ENCODE data around the gene TRAPPC10.
A peak's percentile ranks its signal among the peaks of the same experiment; 100 is the strongest.

The TRAPPC10 gene

DNA sequence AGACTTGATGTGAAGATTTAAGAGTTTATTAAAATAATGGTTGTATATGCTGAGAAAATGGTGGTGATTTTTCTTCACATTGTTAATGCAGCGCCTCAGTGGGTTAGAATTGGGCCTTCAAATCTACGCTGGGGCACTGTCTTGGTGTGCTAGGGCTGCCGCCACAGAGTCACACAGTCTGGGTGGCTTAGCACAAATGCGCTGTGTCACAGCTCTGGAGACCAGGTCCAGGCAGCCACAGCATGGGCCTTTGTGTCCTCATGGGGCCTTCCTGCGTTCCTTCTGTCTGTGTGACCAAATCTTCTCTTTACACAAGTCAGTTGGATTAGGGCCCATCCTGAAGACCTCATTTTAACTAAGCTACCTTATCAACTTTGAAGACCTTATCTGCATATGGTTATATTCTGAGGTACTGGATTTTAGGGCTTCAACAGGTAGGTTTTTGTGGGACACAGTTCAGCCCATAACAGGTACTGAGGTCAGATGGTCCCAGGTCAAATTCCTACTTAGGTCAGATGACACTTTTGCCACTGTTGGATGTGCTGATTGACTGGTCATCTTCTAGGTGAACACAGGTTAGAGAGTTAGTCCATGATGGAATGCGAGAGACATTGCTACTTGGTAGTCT lies 17.5 kb downstream of the TRAPPC10 start:
- DNase-seq (ENCODE audit: insufficient read length, low spot score) (no peak), FAIRE-seq (no peak)

DNA sequence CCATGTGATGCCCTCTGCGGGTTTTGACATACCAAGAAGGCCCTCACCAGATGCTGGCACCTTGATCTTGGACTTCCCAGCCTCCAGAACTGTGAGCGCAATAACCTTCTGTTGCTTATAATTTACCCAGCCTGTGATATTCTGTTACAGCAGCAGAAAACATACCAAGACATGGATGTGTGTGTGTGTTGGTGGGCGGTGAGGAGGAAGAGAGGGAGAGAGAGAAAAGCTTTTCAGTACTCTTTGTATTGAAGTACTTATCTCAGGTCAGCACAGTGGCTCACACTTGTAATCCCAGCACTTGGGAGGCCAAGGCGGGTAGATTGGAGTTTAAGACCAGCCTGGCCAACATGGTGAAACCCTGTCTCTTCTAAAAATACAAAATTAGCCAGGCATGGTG lies 23.1 kb downstream of the TRAPPC10 start:
- no peak for FAIRE-seq
- DNase-seq (ENCODE audit: insufficient read length, low spot score) = no peak

DNA sequence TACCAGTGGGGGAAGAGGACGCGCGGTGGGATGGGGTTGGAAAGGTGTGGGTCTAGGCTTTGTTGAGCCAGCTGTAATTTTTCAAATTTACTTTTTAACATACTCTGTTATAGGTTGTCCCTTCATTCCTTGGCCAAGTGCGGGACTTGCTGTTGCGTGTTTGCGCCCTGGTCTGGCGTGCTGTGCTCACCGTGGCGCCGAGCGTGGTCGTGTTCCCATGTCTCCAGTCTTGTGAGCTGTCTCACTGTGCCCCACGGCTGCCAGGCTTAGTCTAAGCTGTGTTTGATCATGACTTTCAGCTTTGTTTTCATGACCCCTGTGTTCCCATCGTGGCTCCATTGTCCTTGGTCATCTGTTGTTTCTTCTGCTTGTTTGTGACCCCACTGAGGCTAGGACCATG lies 26.0 kb downstream of the TRAPPC10 start:
- DNase-seq (ENCODE audit: insufficient read length, low spot score) (no peak), FAIRE-seq (no peak)

DNA sequence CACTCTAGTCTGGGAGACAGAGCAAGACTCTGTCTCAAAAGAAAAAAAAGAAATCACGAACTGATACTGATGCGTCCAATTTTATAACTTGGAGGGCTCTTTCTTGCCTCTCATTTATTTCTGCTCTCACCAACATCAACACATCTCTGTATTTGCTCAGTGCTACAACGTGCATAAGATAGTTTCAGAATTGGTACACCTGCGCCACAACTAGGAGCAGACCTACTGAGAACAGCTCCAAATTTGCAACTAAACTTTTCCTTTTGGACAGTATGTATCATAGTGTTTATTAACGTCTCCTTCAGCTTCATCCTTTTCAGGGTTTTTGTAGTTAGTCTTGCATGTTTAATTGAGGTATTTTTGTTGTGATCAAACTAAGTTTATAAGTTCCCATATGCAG lies 27.7 kb downstream of the TRAPPC10 start:
- FAIRE-seq (no peak), DNase-seq (ENCODE audit: insufficient read length, low spot score) (no peak)

DNA sequence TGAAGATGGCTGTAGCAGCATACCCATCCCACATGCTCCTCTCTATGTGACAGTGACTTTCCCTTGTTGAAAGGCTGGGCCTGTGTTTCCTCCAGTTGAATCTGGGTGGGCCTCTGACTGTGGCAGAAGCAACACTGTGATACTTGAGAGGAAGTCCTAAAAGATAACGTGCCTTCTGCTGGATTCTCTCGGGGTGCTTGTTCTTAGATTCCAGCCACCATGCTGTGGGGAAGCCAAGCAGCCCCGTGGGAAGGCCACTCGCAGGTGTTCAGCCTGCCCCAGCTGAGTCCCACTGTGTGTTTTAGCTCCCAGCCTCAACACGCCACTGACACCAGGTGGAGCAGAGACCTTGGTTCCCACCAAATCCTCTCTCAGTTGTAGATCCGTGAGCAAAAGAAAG lies 31.5 kb downstream of the TRAPPC10 start:
- DNase-seq (ENCODE audit: insufficient read length, low spot score) (no peak), FAIRE-seq (peak; percentile 31)

DNA sequence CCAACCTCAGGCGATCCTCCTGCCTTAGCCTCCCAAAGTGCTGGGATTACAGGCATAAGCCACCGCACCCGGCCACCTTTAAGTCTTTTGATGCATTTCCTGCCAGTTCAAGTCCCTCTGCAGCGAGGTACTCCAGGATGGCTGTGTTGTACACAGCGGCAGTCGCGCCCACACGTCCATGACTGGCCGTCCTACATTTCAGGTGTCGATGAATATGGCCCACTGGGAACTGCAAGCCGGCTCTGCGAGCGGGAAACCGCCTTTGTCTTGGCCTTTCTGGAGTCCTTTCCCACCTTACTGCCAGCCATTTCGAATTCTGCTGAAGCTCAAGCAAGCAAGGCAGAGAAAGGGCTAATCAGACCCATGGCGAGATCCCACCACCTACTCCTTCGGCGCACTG lies 34.6 kb downstream of the TRAPPC10 start:
- no peak for FAIRE-seq
- no peak for DNase-seq (ENCODE audit: insufficient read length, low spot score)

DNA sequence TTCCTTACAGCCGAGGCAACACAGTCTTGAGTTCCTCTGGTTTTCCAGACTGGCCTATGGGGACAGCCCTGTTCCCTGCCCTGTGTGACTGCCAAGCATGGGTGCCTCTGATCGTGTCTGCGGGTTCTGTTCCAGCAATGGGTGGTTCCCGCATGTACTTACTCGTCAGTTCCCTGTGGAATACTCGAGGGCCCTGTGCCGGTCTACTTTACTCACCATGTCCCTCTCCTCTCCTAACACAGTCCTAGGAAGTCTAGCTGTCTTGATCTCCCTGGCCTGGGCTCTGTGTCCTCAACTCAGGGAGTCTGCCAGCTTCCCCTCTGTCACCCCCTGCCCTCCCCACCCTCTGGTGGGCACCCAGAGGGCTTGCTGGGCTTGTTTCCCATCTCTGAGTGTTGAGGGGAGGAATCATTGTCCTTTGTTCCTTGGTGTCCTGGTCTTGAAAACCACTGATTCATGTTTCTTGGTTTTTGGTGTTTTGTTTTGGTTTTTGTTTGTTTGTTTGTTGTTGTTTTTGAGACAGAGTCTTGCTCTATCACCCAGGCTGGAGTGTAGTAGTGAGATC lies 36.0 kb downstream of the TRAPPC10 start:
- DNase-seq (ENCODE audit: insufficient read length, low spot score) = no peak
- FAIRE-seq = no peak

DNA sequence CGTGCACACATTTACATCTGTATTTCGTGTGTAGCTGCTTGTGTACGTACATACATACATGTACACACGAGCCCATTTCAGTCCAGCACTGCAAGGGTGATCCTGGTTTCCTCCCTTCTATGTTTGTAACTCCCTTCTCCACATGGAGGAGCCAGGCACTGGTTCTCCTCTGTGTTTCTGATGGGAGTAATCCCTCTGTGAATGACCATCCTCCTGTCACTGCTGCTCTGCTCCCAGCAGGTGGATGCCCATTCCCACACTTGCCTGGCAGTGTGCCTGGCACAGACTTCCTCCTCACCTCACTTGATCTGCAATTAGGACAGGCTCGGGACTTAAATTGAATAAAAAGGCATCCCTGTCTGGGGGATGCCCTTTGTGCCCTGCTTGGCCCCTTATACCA lies 37.1 kb downstream of the TRAPPC10 start:
- no peak for FAIRE-seq
- no peak for DNase-seq (ENCODE audit: insufficient read length, low spot score)

DNA sequence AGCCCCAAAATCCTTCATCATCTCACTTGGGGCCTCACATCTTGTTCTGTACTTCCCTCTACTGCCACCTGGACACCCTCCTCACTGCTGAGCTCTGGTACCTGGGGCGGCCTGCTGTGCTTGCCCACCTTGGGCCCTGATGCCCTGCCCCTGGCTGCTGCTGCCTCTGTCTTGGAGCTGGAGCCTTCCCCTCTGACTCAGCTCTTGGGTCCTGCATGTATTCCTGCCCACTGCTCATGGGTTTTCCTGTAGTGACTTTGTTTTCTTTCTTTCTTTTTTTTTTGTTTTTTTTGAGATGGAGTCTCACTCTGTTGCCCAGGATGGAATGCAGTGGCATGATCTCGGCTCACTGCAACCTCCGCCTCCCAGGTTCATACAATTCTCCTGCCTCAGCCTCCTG lies 37.5 kb downstream of the TRAPPC10 start:
- FAIRE-seq (no peak), DNase-seq (ENCODE audit: insufficient read length, low spot score) (no peak)

DNA sequence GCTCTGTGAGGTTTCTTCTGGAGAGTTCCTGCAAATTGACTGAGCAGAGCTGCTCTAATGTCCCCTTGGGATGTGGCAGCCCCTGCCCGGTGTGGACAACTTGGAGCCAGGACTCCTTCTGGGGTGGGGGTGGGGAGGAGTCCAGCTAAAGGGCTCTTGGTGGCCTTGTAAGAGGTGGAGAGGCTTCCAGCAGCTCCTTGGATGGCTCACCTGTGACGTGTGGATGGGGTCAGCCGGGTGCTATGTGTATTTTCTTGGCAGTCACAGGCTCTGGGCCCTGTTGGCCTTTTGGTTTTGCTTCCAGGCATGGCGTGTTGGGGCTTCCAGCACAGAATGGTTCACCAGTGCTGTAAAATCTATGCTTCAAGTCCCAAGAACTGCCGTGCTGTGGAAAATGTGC lies 38.2 kb downstream of the TRAPPC10 start:
- DNase-seq (ENCODE audit: insufficient read length, low spot score) = no peak
- FAIRE-seq = no peak

DNA sequence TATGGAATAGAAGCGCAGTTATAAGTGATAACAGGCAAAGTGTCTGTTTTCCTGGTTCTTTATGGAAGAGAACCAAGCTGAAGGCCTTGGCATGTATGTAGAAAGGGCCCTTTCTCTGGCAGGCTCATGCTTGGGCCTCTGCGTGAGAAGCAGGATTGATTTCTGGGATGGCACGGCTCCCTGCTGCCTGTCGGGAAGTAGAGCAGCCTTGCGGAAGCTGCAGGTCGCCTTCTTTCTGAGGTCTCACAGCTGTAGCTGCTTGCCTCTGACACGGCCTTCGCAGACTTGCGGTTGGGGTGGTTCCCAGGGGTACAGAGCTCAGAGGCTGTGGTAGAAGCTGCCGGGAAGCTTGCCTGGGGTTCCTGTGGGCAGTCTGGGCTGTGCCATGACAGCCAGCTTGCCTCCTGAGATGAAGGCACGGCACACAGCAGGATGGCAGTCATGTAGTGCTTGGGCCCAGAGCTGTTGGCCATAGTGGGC lies 39.4 kb downstream of the TRAPPC10 start:
- DNase-seq (ENCODE audit: insufficient read length, low spot score) (no peak), FAIRE-seq (no peak)

DNA sequence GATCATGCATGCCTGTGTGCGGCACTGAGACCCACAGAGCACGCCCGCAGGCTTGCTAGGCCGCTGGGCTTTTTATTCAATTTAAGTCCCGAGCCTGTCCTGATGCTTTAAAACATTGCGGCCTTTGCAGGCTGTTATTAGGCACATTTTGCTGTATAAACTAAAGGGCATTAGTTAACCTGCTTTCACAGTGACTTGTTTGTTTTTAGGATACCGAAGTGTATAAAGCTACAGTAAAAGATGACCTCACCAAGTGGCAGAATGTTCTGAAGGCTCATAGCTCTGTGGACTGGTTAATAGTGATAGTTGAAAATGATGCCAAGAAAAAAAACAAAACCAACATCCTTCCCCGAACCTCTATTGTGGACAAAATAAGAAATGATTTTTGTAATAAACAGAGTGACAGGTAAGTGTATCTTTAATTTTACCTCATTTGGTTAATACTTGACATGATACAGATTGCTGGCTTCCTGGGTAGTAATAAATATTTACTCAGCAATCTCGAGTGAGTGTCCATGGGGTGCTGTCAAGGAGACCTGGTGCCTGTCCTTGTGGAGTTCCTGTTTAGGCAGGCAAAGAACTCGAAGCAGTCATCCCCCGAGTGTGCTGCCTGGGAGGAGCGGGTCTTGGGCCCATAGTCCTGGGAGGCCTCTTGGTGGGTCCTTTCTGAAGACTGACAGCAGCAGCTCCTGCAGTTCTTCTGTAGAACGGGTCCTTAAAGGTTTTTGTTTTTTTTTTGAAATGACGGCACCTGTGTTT lies 40.1 kb downstream of the TRAPPC10 start:
- DNase-seq (ENCODE audit: insufficient read length, low spot score) = no peak

DNA sequence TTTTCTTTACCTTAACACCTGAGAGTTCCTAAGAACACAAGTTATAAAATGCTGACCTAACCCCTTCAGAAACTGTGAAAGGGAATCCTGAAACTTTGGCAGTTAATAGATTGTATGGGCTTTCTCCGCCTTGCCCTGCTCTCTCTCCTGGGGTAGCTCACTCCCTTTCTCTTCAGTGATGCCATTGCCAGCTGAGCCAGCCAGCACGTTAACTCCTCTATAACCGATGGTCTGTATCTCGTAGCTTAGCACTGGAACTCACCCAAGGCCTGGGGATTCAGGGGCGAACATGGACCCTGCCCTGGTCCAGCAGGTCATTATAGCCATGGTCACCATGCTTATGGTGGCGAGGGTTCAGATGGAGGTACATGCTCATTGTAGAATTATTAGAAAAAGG lies 40.7 kb downstream of the TRAPPC10 start:
- no peak for DNase-seq (ENCODE audit: insufficient read length, low spot score)
- FAIRE-seq = no peak

More for the DNA sequence above, 40.1 kb downstream of the TRAPPC10 start:
- no peak for FAIRE-seq

DNA sequence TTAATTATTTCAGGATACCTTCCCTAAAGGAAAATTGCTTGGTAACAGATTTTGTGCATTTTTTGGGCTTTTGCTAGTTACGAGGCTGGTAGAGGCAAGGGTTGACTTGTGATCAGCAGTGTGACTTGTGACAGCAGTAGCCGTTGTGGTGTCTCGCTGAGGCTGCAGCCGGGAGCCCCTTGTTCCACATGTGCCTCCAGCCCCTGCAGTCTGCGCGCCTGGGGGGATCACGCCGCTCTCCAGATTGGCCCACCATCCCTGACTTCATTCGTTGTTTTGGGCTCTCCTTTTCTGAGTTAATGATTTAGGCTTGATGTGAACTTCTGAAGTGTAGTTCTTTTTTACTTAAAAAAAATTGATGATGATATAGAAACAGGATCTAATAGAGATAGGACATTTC lies 41.5 kb downstream of the TRAPPC10 start:
- FAIRE-seq (no peak), DNase-seq (ENCODE audit: insufficient read length, low spot score) (no peak)

DNA sequence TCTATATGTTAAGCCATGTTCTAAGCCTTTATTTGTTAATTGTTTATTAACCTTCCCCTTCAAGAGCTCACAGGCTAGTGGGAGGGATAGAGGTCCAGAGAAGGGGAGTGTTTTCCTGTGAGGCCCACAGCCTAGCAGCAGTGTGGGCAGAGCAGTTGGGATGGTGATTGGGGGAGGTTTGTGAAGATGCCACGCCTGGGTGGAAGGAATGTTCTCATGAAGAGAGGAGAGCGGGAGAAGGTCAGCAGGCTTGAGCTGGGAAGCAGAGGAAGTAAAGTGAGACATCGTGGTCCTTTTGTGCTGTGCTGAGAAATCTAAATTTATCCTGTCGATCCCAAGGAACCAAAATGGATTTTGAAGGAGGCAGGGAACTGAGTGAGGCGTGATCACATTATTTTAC lies 42.6 kb downstream of the TRAPPC10 start:
- DNase-seq (ENCODE audit: insufficient read length, low spot score) (no peak), FAIRE-seq (no peak)

DNA sequence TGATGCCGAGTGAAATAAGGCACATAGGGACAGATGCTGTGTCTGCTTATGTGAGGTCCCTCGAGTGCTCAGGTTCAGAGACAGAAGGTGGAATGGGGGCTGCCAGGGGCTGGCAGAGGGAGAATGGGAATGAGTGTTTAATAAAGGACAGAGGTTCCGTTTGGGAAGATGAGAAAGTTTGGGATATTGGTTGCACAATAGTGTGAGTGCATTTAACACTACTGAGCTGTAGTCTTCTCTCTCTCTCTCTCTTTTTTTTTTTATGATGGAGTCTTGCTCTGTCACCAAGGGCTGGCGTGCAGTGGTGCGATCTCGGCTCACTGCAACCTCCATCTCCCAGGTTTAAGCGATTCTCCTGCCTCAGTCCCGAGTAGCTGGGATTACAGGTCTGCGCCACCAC lies 44.9 kb downstream of the TRAPPC10 start:
- no peak for DNase-seq (ENCODE audit: insufficient read length, low spot score)

DNA sequence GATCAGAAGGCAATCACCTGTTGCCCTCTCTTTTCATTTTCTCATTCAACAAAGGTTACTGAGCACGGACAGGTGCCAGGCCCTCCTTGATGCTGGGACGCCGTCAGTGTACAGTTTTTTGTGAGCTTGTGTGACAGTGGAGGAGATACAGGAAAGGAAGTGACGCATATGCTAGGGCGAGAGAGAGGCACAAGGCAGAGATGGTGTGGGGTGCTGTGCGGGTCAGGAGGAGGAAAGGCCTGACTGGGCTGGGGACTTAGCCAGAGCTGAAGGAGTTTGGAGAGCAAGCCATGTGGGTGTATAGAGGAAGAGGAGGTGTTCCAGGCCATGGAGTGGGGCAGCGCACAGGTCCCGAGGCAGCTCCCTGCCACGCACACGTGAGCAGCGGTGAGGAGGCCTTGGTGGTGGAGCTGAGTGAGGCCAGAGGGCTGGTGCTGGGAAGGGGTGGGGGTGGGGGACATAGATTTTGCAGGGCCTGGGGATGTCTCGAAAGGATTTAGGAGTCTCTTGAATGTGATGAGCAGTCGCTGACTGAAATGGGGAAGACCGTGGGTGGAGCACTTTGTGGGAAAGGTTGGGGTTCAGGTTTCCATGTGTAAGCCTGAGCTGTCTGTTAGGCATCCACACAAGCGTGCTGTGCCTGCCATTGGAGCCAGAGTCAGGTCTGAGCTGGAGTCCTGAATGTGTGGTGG lies 46.0 kb downstream of the TRAPPC10 start:
- DNase-seq (ENCODE audit: insufficient read length, low spot score) = no peak
- no peak for FAIRE-seq

More for the DNA sequence above, 44.9 kb downstream of the TRAPPC10 start:
- FAIRE-seq = no peak

DNA sequence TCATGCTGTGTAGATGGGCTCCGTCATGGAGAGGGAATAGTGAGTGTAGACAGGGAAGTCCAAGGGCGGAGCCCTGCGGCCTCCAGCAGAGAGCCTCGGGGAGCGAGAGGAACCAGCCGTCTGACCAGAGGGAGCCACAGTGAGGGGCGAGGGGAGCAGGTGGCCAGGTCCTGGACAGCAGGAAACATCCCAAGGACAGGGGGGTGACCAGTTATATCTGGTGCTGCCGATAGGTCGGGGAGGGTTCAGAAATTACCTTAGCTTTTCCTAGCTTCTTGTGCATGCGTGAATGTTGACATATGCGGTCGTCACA lies 46.5 kb downstream of the TRAPPC10 start:
- FAIRE-seq (no peak), DNase-seq (ENCODE audit: insufficient read length, low spot score) (no peak)

DNA sequence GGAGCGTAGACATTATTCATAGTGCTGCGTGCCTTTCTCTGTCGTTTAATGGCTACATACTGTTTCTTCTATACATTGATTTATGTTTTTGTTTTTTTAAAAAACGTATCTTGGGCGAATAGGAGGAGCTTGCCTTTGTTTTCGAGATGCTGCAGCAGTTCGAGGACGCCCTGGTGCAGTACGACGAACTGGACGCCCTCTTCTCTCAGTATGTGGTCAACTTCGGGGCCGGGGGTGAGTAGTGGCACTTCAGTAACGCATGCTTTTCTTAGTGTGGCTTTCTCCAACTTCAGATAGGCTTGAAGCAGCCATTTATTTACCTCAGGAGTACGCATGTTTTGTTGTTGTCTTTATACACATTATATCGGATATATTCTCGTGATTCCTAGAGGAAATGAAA lies 46.9 kb downstream of the TRAPPC10 start:
- FAIRE-seq = no peak
- no peak for DNase-seq (ENCODE audit: insufficient read length, low spot score)

DNA sequence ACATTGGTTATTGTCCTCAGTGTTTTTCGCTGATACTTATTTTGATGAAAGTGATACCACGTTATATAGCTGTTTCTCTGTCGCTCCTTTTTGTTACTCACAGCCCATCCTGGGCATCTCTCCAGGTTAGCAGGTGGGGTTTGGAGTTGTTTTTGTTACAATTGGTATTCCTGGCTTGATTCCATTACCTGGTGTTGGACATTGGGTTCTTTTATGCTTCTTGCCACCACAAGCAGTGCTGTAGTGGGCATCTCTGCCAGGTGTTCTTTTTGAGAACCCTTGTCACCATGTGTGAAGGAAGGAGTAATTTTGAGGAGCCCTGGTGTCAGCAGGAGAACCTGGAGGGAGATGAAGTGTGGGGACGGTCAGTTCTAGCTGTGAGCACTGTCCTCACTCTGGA lies 47.6 kb downstream of the TRAPPC10 start:
- DNase-seq (ENCODE audit: insufficient read length, low spot score) (no peak), FAIRE-seq (no peak)

DNA sequence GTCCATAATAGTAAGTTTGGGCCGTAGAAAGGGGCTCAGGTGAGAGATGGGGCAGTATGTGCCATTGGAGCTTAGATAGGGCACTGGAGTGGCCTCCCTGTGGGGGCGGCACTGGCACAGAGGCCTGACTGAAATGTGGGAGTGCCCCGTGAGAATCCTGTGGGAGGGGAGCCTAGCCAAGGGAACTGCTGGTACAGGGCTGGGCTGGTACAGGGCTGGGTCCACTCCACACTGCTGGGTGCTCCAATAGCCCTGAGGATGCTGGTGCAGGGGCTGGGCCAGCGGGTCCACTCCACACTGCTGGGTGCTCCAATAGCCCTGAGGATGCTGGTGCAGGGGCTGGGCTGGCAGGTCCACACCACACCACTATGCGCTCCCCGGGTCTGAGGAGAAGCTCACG lies 50.3 kb downstream of the TRAPPC10 start:
- no peak for FAIRE-seq
- no peak for DNase-seq (ENCODE audit: insufficient read length, low spot score)

Measured in GM19239 (cell line).